Keratinocyte (primary cell): ENCODE data around the gene YAP1. TPM values are rescaled to one million over a fixed set of nuclear protein-coding genes. Genes with fewer than 3 reads are reported as not detected.

Source experiments
- DNase-seq: peaks from one replicate; pipeline ENCODE4 v3.0.0-alpha.2; 2011; ENCODE audit warnings: low read depth, missing footprints, low spot score
- FAIRE-seq: peaks from 2 replicates; lab custom pipeline; 2011; peaks lifted over from hg19 to GRCh38; lab: Jason Lieb, UNC
- H2AFZ ChIP-seq: 2 replicates; pipeline ENCODE4 v1.6.0; 2012; ENCODE audit warnings: low read length, control low read depth, inconsistent platforms; ENCODE audit not compliant: control insufficient read depth
- H3K27ac ChIP-seq: 2 replicates; pipeline ENCODE4 v1.5.1; 2011; ENCODE audit warnings: low read length; ENCODE audit not compliant: control insufficient read depth, insufficient read depth
- H3K27me3 ChIP-seq: 3 replicates; pipeline ENCODE4 v1.6.0; 2011; ENCODE audit warnings: low read length; ENCODE audit not compliant: control insufficient read depth, insufficient read depth; ENCODE audit errors: extremely low read depth
- H3K36me3 ChIP-seq, 2 experiments: 2 replicates in 1 of 2; 3 replicates in 1 of 2; pipeline ENCODE4 v1.5.1; 2011; ENCODE audit warnings: low read length in 2 of 2, mild to moderate bottlenecking in 1 of 2; ENCODE audit not compliant: control insufficient read depth in 2 of 2, insufficient read depth in 2 of 2; ENCODE audit errors: extremely low read depth in 1 of 2
- H3K4me1 ChIP-seq: 3 replicates; pipeline ENCODE4 v1.5.1; 2011; ENCODE audit warnings: low read length; ENCODE audit not compliant: control insufficient read depth, insufficient read depth; ENCODE audit errors: extremely low read depth
- H3K4me2 ChIP-seq: 3 replicates; pipeline ENCODE4 v1.6.0; 2011; ENCODE audit warnings: low read depth, low read length; ENCODE audit not compliant: control insufficient read depth, insufficient read depth; ENCODE audit errors: extremely low read depth
- H3K4me3 ChIP-seq, 3 experiments: fragments of 200-600 bp in 1 of 3; sonication (generic) in 1 of 3; 2 replicates in 2 of 3; 3 replicates in 1 of 3; pipeline ENCODE4 v1.5.1; 2011 to 2016; ENCODE audit warnings: low read length in 3 of 3, mild to moderate bottlenecking in 3 of 3, control low read depth in 2 of 3, inconsistent platforms in 1 of 3, low read depth in 1 of 3, mixed read lengths in 1 of 3, mixed run types in 1 of 3, moderate library complexity in 1 of 3; ENCODE audit not compliant: control insufficient read depth in 2 of 3, insufficient read depth in 2 of 3; ENCODE audit errors: extremely low read depth in 1 of 3
- H3K79me2 ChIP-seq: 2 replicates; pipeline ENCODE4 v1.6.0; 2012; ENCODE audit warnings: low read length; ENCODE audit not compliant: control insufficient read depth, insufficient read depth
- H3K9ac ChIP-seq: 3 replicates; pipeline ENCODE4 v1.6.0; 2011; ENCODE audit warnings: low read length; ENCODE audit not compliant: control insufficient read depth, insufficient read depth; ENCODE audit errors: extremely low read depth
- H3K9me1 ChIP-seq: 3 replicates; pipeline ENCODE4 v1.6.0; 2011; ENCODE audit warnings: low read length; ENCODE audit not compliant: control insufficient read depth, insufficient read depth; ENCODE audit errors: extremely low read depth
- H3K9me3 ChIP-seq: 2 replicates; pipeline ENCODE4 v1.5.1; 2012; ENCODE audit warnings: low read depth, low read length; ENCODE audit not compliant: control insufficient read depth
- H4K20me1 ChIP-seq: 3 replicates; pipeline ENCODE4 v1.6.0; 2011; ENCODE audit warnings: low read length; ENCODE audit not compliant: control insufficient read depth, insufficient read depth; ENCODE audit errors: extremely low read depth
- EZH2 ChIP-seq: IDR thresholded peaks from one replicate; pipeline ENCODE4 v1.6.1; 2012; ENCODE audit warnings: inconsistent platforms, mild to moderate bottlenecking, low read length, moderate library complexity
- dilution Hi-C: fragments of 300-500 bp; cut with MboI; formaldehyde crosslinking; loops from one replicate; pipeline ENCODE4 v1.7.0; 2020; ENCODE audit warnings: low sequenced_read_pairs; ENCODE audit not compliant: extremely low pct_ligation_motif_present
- polyA plus RNA-seq, 5 experiments: library from polyadenylated mRNA; depleted of rRNA in 3 of 5; stranded (reverse) in 3 of 5; stranded (forward) in 1 of 5; unstranded in 1 of 5; fragments of >200 nt; gene quantifications; 1 replicate in 1 of 5; 2 replicates in 3 of 5; 3 replicates in 1 of 5; pipeline versions ENCODE4 v1.2.1 to v1.2.3, GENCODE V29; 2011 to 2012; ENCODE audit warnings: missing spikeins in 2 of 5, low read depth in 1 of 5, low replicate concordance in 1 of 5
- TF ChIP-seq, protein P1 (sequence below), 3 experiments: IDR thresholded peaks in 1 of 3; conservative IDR thresholded peaks in 1 of 3; optimal IDR thresholded peaks in 1 of 3; 2 replicates in 2 of 3; 3 replicates in 1 of 3; pipeline versions ENCODE3 to v1.5.1; 2011; ENCODE audit warnings: low read length in 3 of 3, mild to moderate bottlenecking in 3 of 3, moderate library complexity in 2 of 3, control low read depth in 1 of 3, inconsistent platforms in 1 of 3; ENCODE audit not compliant: insufficient read depth in 2 of 3; ENCODE audit errors: extremely low read depth in 1 of 3

Gene YAP1
- polyA plus RNA-seq, 1 donor (not counting 4 experiments of a cell fraction or from before 2014, with no cell fraction given): 105 TPM

DNA sequence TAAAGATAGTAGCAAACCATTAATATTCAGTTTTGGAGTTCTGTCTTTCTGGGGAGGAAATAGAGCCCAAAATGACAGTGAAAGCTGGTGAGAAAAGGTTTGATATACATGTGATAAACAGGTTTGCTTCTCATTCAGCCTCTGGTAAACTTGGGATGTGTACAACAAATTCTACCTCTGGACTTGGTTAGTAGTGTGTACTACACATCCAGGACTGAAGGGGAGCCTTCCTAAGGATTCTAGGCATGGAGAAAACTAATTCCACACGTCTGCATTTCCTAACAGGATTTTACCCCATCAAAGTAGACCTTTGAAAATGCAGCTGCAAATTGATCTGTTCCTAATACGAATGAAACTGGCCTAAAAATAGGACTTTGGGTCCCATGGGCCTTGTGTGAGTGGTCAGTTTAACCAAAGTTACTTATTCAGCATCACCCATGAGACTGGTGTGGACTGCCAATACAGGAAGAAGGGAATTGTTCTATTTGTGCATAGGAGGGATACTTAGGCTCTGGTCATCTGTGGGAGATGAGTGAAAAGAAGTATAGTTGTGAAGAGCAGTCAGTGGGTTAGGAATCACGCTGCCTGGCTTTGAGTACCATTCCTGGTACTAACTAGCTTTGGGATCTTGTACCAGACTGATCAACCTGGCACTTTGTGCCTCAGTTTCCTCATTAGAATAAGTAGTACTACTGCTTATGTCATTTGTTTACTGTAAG is 74.2 kb downstream of the YAP1 start:
- no peaks in the 10 kb centered on the region for H3K9me3 ChIP-seq
- no peaks in the 10 kb centered on the region for H3K9me1 ChIP-seq
- TF ChIP-seq, protein P1, sequence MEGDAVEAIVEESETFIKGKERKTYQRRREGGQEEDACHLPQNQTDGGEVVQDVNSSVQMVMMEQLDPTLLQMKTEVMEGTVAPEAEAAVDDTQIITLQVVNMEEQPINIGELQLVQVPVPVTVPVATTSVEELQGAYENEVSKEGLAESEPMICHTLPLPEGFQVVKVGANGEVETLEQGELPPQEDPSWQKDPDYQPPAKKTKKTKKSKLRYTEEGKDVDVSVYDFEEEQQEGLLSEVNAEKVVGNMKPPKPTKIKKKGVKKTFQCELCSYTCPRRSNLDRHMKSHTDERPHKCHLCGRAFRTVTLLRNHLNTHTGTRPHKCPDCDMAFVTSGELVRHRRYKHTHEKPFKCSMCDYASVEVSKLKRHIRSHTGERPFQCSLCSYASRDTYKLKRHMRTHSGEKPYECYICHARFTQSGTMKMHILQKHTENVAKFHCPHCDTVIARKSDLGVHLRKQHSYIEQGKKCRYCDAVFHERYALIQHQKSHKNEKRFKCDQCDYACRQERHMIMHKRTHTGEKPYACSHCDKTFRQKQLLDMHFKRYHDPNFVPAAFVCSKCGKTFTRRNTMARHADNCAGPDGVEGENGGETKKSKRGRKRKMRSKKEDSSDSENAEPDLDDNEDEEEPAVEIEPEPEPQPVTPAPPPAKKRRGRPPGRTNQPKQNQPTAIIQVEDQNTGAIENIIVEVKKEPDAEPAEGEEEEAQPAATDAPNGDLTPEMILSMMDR (optimal IDR thresholded peaks at IDR 0.05 in 1 of 3, IDR thresholded peaks at IDR 0.05 in 1 of 3, conservative IDR thresholded peaks at IDR 0.05 in 1 of 3; ENCODE audit: extremely low read depth in 1 of 3, insufficient read depth in 2 of 3, low read length in 3 of 3): no peak
- TF ChIP-seq EZH2: no peak
- no peak overlapping the region for H3K9ac ChIP-seq
- H3K4me1 ChIP-seq: peaks cover under 1% of the 10 kb centered on the region
- DNase-seq (no peak), FAIRE-seq (no peak)
- no peak overlapping the region for H3K4me2 ChIP-seq
- H3K27ac ChIP-seq: no peak overlapping the region
- dilution Hi-C loops: no loop called here
- peaks cover 11 to 16% of the 10 kb centered on the region in 2 experiments for H3K36me3 ChIP-seq
- H2AFZ ChIP-seq: no peak overlapping the region
- H4K20me1 ChIP-seq: no peaks in the 10 kb centered on the region
- H3K4me3 ChIP-seq: no peak overlapping the region
- peaks cover 54% of the 10 kb centered on the region for H3K79me2 ChIP-seq
- H3K27me3 ChIP-seq: no peaks in the 10 kb centered on the region

DNA sequence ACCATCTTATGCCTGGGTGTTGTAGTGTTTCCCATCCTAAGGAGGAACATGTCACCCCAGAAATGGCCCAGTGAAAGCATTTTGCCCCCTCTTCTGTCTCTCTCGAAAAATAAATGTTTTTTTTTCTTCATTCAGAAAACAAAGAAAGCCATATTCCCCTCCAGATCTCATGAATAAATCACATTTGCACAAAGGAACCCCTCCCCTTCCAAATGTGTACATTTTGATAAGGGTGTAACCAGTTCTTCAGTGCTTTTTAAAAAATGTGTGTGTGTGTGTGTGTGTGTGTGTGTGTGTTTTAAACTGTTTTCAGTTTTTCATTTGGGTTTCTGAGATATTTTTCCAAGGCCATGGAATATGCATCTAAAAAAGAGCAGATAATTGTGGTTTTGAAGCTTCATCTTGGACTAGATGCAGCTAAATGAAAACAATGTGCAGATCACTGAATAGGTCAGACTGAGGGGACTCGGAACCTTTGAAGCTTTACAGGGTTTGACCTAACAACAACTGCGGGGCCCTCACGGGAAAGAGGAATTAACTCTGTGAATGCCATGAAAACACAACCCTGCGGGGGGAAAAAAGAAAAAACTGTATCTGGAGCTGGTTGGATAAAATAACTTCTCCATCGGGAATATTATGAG is 76.4 kb downstream of the YAP1 start:
- Histone ChIP-seq H3K79me2 (peaks cover 43% of the 10 kb centered on the region), H3K9me3 (no peaks in the 10 kb centered on the region), H3K4me1 (no peaks in the 10 kb centered on the region), H3K4me2 (no peak overlapping the region), H3K9ac (no peak overlapping the region), H3K4me3 (no peak overlapping the region), H3K27me3 (no peaks in the 10 kb centered on the region), H3K9me1 (no peaks in the 10 kb centered on the region), H2AFZ (no peak overlapping the region), H3K36me3 (peaks cover 11 to 14% of the 10 kb centered on the region in 2 experiments), H3K27ac (no peak overlapping the region), H4K20me1 (no peaks in the 10 kb centered on the region)
- dilution Hi-C loops: no loop called here
- TF ChIP-seq, protein P1 (optimal IDR thresholded peaks at IDR 0.05 in 1 of 3, IDR thresholded peaks at IDR 0.05 in 1 of 3, conservative IDR thresholded peaks at IDR 0.05 in 1 of 3; ENCODE audit: extremely low read depth in 1 of 3, insufficient read depth in 2 of 3, low read length in 3 of 3): no peak
- no peak for TF ChIP-seq EZH2
- FAIRE-seq (no peak), DNase-seq (no peak)
